Renal pelvis (tissue), 4 donors: ENCODE measurements around the gene CLEC4G. TPM values are rescaled to one million over a fixed set of nuclear protein-coding genes. Genes with fewer than 3 reads are reported as not detected.

Source experiments
- DNase-seq: peaks from one replicate; pipeline ENCODE4 v3.0.0-alpha.2; 2013
- polyA plus RNA-seq, 3 donors: library from polyadenylated mRNA; unstranded; fragments of 120-200 nt; gene quantifications; one replicate each; pipeline ENCODE4 v1.2.1, GENCODE V29; 2013; ENCODE audit not compliant: insufficient read length in 3 of 3

The CLEC4G gene
- polyA plus RNA-seq, 3 donors = not detected

DNA sequence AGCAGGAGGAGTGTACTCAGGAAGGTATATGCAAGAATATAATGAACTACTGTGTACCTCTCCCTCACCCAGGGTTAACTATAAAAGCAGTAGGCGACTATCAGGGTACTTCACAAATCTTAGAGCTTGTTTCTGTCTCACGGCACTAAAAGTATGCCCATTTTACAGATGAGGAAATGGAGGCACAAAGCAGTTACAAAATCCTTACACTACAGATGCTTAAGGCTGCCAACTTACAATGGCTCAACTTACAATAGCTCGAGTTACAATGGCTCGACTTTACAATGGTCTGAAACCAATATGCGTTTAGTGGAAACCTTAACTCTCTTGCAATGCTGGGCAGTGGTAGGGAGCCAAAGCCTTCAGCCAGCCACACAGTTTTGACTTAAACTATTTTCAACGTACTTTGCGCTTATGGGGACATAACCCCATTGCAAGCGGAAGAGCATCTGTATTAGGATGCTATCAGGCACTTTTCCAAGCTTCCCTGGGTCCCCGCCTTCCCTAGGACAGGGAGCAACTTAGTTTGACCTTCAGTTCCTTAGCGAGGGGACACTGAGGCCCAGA, 34.1 kb downstream of the CLEC4G start:
- no peak for DNase-seq

DNA sequence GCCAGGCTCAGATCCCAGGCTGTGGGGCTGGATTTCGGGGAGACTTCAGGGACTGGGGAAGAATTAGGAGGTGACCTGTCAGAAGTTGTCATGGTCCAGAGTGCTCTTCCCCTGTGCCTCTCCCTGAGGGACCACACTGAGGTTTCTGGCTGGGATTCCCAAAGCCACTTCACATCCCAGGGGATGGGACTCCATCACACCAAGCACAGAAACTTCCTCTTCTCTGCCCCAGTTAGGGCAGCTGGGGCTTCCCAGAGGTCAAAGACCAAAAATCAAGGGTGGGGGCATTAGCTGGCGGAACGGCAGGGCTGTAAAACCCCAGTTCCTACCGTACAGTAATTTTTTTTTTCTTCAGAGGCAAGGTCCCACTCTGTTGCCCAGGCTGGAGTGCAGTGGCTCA, 37.4 kb downstream of the CLEC4G start:
- no peak for DNase-seq

DNA sequence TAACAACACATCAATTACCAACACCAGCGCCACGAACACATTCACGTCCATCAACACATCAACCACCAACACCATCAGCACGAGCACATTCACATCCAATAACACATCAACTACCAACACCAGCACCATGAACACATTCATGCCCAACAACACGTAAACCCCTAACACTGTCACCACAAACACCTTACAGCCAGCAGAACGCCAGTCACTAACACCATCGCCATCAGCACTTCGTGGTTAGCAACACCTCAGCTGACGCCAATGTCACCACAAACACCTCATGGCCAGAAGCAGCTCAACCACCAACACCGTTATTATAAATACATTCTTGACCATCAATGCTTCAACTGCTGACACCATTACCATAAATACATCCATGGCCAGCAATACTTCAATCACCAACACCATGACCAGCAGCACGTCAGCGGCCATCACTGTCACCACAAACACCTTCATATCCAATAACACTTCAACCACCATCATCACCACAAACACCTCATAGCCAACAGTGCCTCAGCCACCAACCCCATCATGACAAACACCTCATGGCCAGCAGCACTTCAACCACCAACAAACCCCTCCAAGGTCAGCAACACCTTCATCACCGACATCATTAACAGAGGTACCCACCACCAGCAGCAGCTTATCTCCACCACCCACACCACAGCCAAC, 39.4 kb downstream of the CLEC4G start:
- no peak for DNase-seq

DNA sequence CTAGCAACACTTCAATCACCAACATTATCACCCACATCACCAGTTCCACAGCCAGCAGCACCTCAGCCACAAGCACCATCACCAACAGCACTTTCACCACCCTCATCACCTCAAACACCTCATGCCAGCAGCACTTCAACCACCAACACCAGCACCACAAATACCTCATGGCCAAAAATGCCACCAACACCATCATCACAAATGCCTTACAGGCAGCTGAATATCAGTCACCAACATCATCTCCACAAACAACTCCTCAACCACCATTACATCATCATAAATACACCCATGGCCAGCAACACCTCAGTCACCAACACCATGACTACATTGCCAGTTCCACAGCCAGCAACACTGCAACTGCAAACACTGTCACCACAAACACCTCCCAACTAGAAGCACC, 40.4 kb downstream of the CLEC4G start:
- no peak for DNase-seq

DNA sequence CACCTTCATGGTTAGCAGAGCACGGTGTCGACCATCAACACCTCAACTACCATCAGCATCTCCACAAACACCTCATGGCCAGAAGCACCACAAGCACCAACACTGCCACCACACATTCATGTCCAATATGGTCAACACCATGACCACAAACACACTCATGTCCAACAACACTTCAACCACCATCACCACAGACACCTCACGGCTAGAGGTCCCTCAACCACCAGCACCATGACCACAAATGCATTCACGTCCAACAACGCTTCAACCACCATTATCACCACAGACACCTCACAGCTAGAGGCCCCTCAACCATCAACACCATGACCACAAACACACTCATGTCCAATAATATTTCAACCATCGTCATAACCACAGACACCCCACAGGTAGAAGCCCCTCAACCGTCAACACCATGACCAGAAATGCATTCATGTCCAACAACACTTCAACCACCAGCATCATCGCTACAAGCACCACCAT, 41.1 kb downstream of the CLEC4G start:
- DNase-seq = no peak

DNA sequence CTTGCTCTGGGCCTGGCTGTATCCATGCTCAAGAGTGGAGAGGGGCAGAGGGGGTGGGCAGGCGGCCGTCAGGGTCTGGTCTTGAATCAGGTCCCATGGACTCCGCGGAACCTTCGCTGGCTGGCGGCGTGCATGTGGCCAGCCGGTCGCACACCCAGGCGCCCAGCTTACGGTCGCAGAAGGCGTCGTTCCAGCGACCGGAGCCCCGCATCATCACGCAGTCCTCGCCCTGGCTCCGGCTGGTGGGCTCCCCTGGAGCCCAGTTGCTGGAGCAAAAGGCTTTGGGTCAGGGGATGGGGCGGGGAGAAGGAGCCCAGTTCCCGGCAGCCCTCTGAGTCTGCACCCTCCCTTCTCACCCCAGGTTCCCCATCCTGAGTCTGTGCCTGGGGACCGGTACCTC, 42.7 kb downstream of the CLEC4G start:
- DNase-seq = no peak

DNA sequence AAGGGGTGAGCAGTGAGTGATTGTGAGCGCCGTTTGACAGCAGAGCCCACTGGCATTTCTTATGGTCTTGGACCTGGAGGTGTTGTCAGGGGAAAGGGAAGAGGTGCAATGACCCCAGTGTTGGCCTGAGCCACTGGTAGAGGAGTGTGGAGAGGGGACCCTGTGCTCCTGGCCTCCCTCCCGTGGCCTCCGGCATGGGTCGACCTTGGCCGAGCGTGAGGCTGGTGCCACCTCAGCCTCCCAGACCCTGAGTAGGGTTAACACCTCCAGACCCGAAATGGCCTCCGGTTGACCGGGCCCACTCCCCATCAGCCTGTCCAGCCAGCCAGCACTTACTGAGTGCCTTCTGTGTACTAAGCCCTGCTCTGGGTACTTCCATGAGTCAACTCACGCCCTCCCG, 44.7 kb downstream of the CLEC4G start:
- DNase-seq = no peak

DNA sequence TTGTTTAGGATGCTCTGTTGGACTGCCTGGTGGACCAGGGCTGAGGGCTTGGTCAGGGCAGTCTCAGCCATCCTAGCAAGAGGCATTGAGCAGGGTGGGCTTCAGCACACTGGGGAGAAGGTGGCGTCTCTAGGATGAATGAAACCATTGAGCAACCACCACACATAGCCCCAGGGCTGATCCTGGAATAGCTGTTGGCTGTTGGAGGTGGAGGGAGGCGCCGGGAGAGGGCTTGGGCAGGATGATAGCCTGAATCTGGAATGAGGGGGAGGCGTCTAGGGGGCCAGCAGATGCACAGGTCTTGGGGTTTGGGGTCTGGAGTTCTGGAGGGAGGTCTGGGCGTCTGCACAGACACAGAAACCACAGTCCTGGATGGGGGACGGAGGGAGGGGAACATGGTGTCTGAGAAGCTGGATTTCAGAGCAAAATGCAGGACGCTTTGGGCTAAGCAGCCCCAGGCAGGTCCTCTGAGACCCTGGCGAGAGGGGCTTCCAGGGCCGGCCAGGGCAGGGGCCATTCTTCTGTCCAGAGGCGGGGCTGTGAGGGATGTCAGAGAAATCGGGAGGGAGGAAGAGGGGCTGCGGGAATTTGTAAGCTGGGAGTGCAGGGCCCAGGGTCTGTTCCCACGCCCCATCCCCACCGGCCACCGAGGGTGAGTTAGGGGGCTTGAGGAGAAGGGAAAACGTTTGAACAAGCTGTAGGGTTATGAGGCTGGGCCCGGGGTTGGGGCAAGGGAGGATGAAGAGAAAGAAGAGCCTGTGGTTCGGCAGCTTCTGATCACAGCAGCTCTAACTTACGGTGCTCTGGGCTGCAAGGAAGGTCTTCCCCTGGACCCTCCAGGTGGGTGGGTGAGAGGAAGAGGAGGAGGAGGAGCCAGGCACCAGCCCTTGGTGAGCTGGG, 46.1 kb downstream of the CLEC4G start:
- DNase-seq = no peak

DNA sequence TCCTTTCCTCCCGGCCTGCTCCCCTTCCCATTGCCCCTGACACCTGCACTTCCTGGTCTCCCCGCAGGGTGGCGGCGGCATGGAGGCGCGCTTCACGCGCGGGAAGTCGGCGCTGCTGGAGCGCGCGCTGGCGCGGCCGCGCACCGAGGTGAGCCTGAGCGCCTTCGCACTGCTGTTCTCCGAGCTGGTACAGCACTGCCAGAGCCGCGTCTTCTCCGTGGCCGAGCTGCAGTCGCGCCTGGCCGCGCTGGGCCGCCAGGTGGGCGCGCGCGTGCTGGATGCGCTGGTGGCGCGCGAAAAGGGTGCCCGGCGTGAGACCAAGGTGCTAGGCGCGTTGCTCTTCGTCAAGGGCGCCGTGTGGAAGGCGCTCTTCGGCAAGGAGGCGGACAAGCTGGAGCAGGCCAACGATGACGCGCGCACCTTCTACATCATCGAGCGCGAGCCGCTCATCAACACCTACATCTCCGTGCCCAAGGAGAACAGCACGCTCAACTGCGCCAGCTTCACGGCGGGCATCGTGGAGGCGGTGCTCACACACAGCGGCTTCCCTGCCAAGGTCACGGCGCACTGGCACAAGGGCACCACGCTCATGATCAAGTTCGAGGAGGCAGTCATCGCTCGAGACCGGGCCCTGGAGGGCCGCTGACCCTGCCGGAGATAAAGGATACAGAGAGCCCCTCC, 49.6 kb downstream of the CLEC4G start:
- DNase-seq = peak; percentile 36

DNA sequence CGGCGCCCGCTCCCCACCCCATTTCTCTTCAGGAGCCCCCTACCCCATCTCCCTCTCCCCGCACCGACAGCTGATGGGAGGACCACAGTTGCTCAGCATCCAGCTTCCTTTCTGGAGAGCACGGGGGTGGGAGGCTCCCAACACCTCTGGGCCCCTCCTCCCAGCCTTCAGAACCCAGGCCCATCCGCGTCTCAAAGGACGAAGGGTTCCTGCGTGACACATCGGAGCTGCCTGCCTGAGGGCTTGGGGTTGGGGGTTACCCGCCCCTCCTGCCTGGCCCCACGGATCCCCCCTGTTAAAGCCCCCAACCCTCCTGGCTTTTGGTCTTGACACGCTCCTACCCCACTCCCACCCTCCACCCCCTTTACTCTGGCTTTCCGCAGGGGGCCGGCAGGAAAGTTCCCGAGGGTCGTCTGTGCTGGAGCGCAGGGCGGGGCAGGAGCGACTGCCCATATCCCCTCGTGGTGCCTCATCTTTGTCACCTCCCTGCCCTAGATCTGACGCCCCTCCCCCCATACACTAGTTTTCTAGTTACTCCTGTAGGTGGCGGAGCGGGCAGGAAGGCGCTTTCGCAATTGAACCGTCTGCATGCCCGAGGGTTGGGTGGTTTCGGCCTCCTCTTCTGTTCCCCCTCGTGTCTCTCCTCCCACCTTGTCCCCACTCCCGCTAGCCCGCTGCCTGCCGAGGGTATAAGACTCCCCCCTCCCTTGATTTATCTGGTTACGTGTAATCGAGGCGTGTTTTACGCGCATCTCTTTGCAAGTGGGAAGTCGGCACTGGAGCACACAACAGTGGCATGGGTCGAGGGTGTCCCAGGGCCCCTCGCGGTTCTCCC, 50.4 kb downstream of the CLEC4G start:
- peak; percentile 85 for DNase-seq

DNA sequence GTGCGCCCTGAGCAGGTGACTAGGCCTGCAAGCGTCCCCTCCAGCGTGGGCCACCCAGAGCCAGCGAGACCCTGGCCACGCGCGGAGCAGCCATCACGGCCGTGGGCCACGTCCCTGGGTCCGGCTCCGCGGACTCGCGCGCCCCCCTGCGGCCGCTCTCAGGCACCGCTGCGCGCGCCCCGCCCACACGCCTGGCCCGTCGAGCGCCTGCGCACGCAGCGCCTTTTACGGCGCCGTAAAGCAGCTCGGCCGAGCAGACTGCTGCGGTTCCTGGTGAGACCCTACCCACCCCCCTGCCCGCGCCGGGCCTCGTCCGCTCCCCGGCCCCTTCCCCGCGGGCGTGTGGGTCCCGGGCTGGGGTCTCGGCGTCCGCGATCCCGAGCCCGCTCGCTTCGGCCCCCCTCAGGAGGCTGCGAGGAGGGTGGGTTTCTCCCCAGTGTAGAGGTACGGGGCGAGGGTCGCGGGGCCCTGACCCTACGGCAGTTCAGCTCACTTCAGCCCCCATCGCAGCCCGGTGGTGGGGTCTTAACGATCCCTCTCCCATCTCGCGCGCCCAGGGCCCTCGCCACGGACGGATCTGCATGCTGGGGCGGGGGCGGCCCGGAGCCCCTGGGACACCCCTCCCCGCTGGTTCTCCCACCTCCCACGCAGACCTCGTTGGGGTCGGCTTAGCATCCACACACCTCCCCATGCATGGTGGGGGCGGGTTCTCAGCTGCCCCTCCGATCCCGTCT, 51.1 kb downstream of the CLEC4G start, which contains the start of gene TRAPPC5:
TRAPPC5 (plus strand) TSS at position 228 of the 734 bp plus-strand sequence. CDS start 1,421 bp downstream, outside the sequence.
- peak; percentile 87 for DNase-seq

DNA sequence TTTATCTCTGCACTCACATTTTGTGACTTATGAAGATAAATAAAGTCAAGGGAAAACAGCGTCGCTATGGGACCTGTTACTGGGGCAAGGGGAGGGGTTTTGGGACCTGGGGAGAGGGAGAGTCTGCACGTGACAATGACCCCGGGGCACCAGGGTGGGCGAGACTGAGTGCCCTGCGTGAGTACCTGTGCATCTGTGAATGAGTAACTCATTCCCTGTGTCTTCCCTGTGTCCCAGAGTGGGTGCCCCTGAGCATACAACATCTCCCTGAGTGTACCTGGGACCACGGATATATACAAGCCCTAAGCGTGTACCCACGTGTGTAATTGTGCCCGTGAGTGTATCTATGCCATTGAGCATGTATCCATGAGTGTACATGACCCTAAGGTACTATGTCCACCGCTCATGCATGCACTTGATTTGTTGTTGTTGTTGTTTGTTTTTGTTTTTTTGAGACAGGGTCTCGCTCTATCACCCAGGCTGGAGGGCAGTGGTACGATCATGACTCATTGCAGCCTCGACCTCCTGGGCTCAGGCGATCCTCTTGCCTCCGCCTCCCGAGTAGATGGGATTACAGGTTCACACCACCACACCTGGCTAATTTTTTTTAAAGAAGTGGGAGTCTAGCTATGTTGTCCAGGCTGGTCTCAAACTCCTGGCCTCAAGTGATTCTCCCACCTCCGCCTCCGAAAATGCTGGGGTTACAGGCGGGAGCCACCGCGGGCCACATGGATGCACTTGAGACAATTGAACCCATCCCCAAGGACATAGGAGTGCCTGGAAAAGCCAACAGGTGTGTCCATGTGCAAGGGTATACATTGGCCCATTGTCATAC, 51.9 kb downstream of the CLEC4G start:
- no peak for DNase-seq

DNA sequence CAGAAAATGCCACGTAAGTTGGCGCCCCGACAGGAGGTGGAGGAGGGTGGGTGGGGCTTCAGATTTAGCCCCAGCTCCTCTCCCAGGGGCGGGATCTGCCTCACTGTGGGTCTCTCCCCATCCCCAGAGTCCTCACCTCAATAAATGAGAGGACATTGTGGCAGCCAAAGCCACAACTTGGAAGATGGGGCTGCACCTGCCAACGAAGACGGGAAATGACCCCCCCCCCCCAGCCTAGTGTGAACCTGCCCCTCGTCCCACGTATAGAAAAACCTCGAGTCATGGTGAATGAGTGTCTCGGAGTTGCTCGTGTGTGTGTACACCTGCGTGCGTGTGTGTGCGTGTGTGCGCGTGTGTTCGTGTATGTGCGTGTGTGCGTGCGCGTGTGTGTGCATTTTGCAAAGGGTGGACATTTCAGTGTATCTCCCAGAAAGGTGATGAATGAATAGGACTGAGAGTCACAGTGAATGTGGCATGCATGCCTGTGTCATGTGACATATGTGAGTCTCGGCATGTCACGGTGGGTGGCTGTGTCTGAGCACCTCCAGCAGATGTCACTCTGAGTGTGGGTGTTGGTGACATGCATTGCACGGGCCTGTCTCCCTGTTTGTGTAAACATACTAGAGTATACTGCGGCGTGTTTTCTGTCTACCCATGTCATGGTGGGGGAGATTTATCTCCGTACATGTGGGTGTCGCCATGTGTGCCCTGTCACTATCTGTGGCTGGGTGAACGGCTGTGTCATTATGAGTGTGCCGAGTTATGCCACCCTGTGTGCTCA, 52.7 kb downstream of the CLEC4G start:
- DNase-seq = peak; percentile 23

Other genes with a start within 250 kb of the CLEC4G start
- gene PEX11G, start 243.1 kb downstream of the CLEC4G start, polyA plus RNA-seq = 10 to 100 TPM in 1 of 3 donors, 1 to 10 TPM in 2; 7.0 to 10.8 (median 9.2) TPM
- 10 to 100 TPM; 53.7 to 70.8 (median 64.5) TPM for gene ZNF358, start 216.0 kb downstream of the CLEC4G start, polyA plus RNA-seq
- 10 to 100 TPM; 18.5 to 20.0 (median 19.8) TPM for gene MCOLN1, start 209.5 kb downstream of the CLEC4G start, polyA plus RNA-seq
- gene PNPLA6, start 196.4 kb downstream of the CLEC4G start, polyA plus RNA-seq = 10 to 100 TPM; 42.2 to 46.0 (median 42.8) TPM
- 10 to 100 TPM; 25.0 to 28.6 (median 26.2) TPM for gene CAMSAP3, start 136.2 kb downstream of the CLEC4G start, polyA plus RNA-seq
- 10 to 100 TPM; 37.5 to 47.5 (median 44.2) TPM for gene XAB2, start 102.6 kb downstream of the CLEC4G start, polyA plus RNA-seq
- 100 to 1,000 TPM; 105 to 133 (median 113) TPM for gene PET100, start 102.3 kb downstream of the CLEC4G start, polyA plus RNA-seq
- gene PCP2, start 98.4 kb downstream of the CLEC4G start, polyA plus RNA-seq = 1 to 10 TPM in 2 of 3 donors, under 1 TPM in 1; 0.91 to 2.1 (median 1.0) TPM
- 10 to 100 TPM; 61.8 to 89.2 (median 81.4) TPM for gene STXBP2, start 95.0 kb downstream of the CLEC4G start, polyA plus RNA-seq
- 1 to 10 TPM; 1.3 to 2.2 (median 1.4) TPM for gene RETN, start 63.1 kb downstream of the CLEC4G start, polyA plus RNA-seq
- gene MCEMP1, start 55.0 kb downstream of the CLEC4G start, polyA plus RNA-seq = under 1 TPM; 0.21 to 0.53 (median 0.21) TPM
- 10 to 100 TPM; 60.2 to 81.9 (median 65.1) TPM for gene TRAPPC5, start 51.3 kb downstream of the CLEC4G start, polyA plus RNA-seq
- gene FCER2, start 30.0 kb downstream of the CLEC4G start, polyA plus RNA-seq = under 1 TPM in 2 of 3 donors, not detected in 1; 0.12 to 0.17 TPM
- gene CD209, start 15.4 kb upstream of the CLEC4G start, polyA plus RNA-seq = 1 to 10 TPM in 2 of 3 donors, under 1 TPM in 1; 1.00 to 1.9 (median 1.5) TPM
- gene CLEC4M, start 31.1 kb upstream of the CLEC4G start, polyA plus RNA-seq = 1 to 10 TPM; 2.4 to 3.9 (median 3.9) TPM
- 10 to 100 TPM; 17.1 to 18.4 (median 18.2) TPM for gene EVI5L, start 98.1 kb upstream of the CLEC4G start, polyA plus RNA-seq
- gene PRR36, start 142.3 kb upstream of the CLEC4G start, polyA plus RNA-seq = 10 to 100 TPM in 1 of 3 donors, 1 to 10 TPM in 2; 9.0 to 10.1 (median 9.6) TPM
- 1 to 10 TPM; 2.8 to 4.1 (median 3.9) TPM for gene LRRC8E, start 156.4 kb upstream of the CLEC4G start, polyA plus RNA-seq
- gene MAP2K7, start 171.8 kb upstream of the CLEC4G start, polyA plus RNA-seq = 10 to 100 TPM; 31.3 to 40.5 (median 36.4) TPM
- gene TGFBR3L, start 182.7 kb upstream of the CLEC4G start, polyA plus RNA-seq = 1 to 10 TPM in 1 of 3 donors, under 1 TPM in 2; 0.70 to 1.3 (median 0.97) TPM
- 10 to 100 TPM; 15.7 to 24.0 (median 23.0) TPM for gene SNAPC2, start 188.2 kb upstream of the CLEC4G start, polyA plus RNA-seq
- 10 to 100 TPM; 26.8 to 41.4 (median 35.9) TPM for gene CTXN1, start 194.0 kb upstream of the CLEC4G start, polyA plus RNA-seq
- gene TIMM44, start 211.6 kb upstream of the CLEC4G start, polyA plus RNA-seq = 10 to 100 TPM; 53.5 to 57.0 (median 55.5) TPM